Gastroesophageal sphincter (tissue), 4 donors: Measurements from ENCODE around the gene ASTL. TPM values are rescaled to one million over a fixed set of nuclear protein-coding genes. Genes with fewer than 3 reads are reported as not detected.

ENCODE experiments used
- ATAC-seq: fragments of 150-250 bp; one replicate; pipeline ENCODE4 v1.9.1; 2016; ENCODE audit warnings: mild to moderate bottlenecking, moderate library complexity
- H3K27ac ChIP-seq, 4 donors: fragments of 200-600 bp; sonication (generic) in 3 of 4; 1 replicate in 3 of 4; 2 replicates in 1 of 4; pipeline ENCODE4 v1.5.1; 2016 to 2019
- H3K27me3 ChIP-seq: fragments of 200-600 bp; sonication (generic); one replicate; pipeline ENCODE4 v1.5.1; 2019
- H3K36me3 ChIP-seq, 2 donors: fragments of 200-600 bp; sonication (generic); one replicate each; pipeline ENCODE4 v1.5.1; 2019; ENCODE audit warnings: control low read depth in 1 of 2
- H3K4me1 ChIP-seq, 3 donors: fragments of 200-600 bp; sonication (generic); 1 replicate in 2 of 3; 2 replicates in 1 of 3; pipeline ENCODE4 v1.5.1; 2016 to 2019; ENCODE audit warnings: control low read depth in 2 of 3
- H3K4me3 ChIP-seq, 2 donors: fragments of 200-600 bp; sonication (generic); one replicate each; pipeline ENCODE4 v1.5.1; 2019; ENCODE audit warnings: mild to moderate bottlenecking in 1 of 2, moderate library complexity in 1 of 2
- H3K9me3 ChIP-seq, 3 donors: fragments of 200-600 bp; sonication (generic); one replicate each; pipeline ENCODE4 v1.5.1; 2017 to 2019; ENCODE audit warnings: control low read depth in 2 of 3
- EP300 ChIP-seq: sonication (generic); formaldehyde crosslinking; IDR thresholded peaks from one replicate; pipeline ENCODE4 v1.6.1; 2017; ENCODE audit warnings: antibody characterized with exemption, mild to moderate bottlenecking
- POLR2A ChIP-seq, 2 donors: fragments of 450-650 bp; IDR thresholded peaks; one replicate each; pipeline ENCODE4 v1.6.1; 2017; ENCODE audit warnings: antibody characterized with exemption in 2 of 2, mild to moderate bottlenecking in 2 of 2, moderate library complexity in 1 of 2
- POLR2AphosphoS5 ChIP-seq: sonication (generic); formaldehyde crosslinking; IDR thresholded peaks from one replicate; pipeline ENCODE4 v1.6.1; 2017; ENCODE audit warnings: antibody characterized with exemption
- WGBS, 2 donors: methylation state at CpG; one replicate each; pipeline ENCODE4 v1.1.5; 2018; ENCODE audit warnings: low coverage in 1 of 2; 5-methylcytosine and 5-hydroxymethylcytosine counted together
- total RNA-seq, 4 donors: library from RNA; depleted of rRNA; stranded (reverse); fragments of >200 nt; gene quantifications; one replicate each; pipeline ENCODE4 v1.1.0, GENCODE V29; 2016
- TF ChIP-seq, protein P1 (sequence below), 4 experiments: fragments of 200-600 bp in 2 of 4; fragments of 450-650 bp in 2 of 4; sonication (generic) in 1 of 4; IDR thresholded peaks; one replicate each; pipeline ENCODE4 v1.5.1; 2017 to 2019; ENCODE audit warnings: antibody characterized with exemption in 4 of 4, mild to moderate bottlenecking in 2 of 4, moderate library complexity in 2 of 4

The ASTL gene
- total RNA-seq, 4 donors from 2014 or later, result not detected

DNA sequence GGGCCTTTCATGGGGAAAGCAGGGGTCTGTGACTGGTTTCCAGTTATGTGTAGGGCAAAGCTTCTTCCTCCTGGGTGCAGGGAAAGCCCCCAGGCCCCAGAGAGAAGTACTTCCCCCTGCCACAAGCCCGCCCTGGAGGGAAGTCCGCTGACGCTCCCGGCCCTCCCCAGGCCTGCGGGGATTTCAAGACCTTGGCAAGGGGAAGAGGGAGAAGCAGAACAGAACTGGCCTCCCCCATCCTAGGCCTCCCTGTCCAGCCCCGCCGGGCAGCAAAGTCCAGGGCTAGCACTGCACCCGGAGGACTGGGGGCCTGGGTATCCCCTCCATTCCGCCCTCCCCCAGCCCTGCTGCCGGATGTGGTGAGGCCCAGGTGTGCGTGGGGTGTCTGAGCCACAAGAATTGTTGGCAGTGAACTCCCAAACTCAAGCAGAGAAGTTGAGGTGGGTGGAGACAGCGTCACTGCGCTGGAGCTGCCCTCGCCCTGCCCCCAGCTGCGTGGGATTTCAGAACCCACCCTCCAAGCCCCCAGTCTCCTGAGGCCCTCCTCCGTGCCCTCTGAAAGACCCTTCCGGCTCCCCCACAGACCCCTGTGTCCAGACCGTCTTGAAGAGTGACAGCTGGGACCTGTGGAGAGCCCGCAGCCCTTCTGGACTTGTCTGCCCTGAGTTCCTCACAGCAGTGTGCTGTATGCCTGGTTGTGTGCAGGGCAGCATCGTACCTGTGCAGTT lies 8.0 kb upstream of the ASTL start:
- H3K27me3 ChIP-seq, result no peaks in the 10 kb centered on the region
- ATAC-seq, result no peak
- peaks cover 0 to 45% (median 8%) of the 10 kb centered on the region in 3 donors for H3K4me1 ChIP-seq
- H3K4me3 ChIP-seq, result peak overlapping the region in 1 of 2 donors; percentile 65
- no peaks in the 10 kb centered on the region for H3K36me3 ChIP-seq
- 53% methylated on average over 5 of the region's 20 CpGs; no CpG with 5 or more reads in 1 of the 2 donors for WGBS, 2 donors
- H3K27ac ChIP-seq, result peak overlapping the region in 3 of 4 donors; percentile 5 to 78 (median 35)
- no peak for TF ChIP-seq EP300
- no peak for TF ChIP-seq POLR2AphosphoS5
- TF ChIP-seq, protein P1, sequence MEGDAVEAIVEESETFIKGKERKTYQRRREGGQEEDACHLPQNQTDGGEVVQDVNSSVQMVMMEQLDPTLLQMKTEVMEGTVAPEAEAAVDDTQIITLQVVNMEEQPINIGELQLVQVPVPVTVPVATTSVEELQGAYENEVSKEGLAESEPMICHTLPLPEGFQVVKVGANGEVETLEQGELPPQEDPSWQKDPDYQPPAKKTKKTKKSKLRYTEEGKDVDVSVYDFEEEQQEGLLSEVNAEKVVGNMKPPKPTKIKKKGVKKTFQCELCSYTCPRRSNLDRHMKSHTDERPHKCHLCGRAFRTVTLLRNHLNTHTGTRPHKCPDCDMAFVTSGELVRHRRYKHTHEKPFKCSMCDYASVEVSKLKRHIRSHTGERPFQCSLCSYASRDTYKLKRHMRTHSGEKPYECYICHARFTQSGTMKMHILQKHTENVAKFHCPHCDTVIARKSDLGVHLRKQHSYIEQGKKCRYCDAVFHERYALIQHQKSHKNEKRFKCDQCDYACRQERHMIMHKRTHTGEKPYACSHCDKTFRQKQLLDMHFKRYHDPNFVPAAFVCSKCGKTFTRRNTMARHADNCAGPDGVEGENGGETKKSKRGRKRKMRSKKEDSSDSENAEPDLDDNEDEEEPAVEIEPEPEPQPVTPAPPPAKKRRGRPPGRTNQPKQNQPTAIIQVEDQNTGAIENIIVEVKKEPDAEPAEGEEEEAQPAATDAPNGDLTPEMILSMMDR (IDR thresholded peaks at IDR 0.05), result no peak
- TF ChIP-seq POLR2A (IDR thresholded peaks at IDR 0.05), result no peak
- H3K9me3 ChIP-seq, result no peaks in the 10 kb centered on the region

DNA sequence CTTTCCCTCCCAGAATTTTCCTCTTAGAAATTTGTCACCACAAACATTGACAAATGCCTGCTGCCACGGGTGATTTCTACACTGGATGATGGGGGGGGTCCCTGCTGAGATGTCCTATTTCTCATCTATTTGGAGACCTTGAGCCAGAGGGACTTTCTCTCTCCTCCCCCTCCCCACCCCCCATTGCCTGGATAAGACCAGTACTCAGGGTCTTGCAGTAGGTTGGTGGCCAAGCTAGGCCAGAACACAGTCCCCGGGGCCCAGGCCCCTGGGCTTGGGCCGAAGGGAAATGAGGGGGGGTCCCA lies 7.5 kb upstream of the ASTL start:
- Histone ChIP-seq H3K27me3 (no peaks in the 10 kb centered on the region), H3K9me3 (no peaks in the 10 kb centered on the region), H3K4me3 (peak overlapping the region in 1 of 2 donors; percentile 65), H3K4me1 (peaks cover 0 to 45% (median 8%) of the 10 kb centered on the region in 3 donors), H3K27ac (peak overlapping the region in 3 of 4 donors; percentile 35 to 78 (median 55)), H3K36me3 (no peaks in the 10 kb centered on the region)
- TF ChIP-seq POLR2AphosphoS5 (no peak), EP300 (no peak), POLR2A (IDR thresholded peaks at IDR 0.05) (no peak)
- TF ChIP-seq, protein P1 (IDR thresholded peaks at IDR 0.05), result no peak
- WGBS, 2 donors, result 0% methylated on average over 1 of the region's 3 CpGs; no CpG with 5 or more reads in 1 of the 2 donors
- no peak for ATAC-seq

DNA sequence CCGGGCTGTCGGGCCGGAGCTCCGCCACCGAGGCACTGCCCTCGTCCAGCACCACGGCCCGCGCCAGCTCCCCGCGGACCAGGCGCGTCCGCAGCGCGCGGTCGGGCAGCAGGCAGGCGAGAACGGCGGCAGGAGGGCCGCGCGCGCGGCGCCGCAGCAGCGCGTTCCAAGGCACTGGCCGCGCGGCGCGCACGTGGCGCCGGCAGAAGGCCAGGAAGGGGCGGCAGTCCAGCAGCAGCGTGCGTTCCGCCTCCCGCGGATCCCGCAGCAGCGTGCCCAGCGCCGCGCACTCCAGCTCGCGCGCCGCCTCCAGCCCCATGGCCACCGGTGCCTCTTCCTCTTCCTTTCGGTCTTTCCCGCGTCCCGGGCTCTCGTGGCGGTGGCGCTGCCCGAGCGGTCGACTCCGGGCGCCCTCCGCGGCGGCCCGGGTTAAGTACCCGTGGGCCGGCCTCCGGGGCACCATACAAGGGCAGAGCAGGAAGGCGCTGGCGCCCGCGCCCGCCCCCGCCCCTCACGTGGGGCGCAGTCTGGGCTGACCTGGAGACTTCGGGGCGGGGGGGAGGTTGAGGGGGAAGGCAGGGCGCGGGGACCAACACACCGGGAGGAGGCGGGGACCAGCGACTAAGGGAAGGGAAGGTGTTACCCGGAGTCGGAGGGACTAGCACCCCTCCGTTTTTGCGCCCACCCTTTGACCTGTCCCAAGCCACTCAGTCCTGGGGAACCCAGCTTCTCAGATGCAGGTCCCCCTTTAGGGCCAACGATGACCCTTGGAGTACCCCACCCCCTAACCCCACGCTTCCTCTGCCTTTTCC lies 6.9 kb upstream of the ASTL start, which contains the start of gene DUSP2:
DUSP2 (minus strand) TSS at position 405 of the 812 bp plus-strand sequence; CDS start at position 319, 86 bp downstream.
- 6 to 43% methylated on average over 2 to 9 of the region's 94 CpGs for WGBS, 2 donors
- Histone ChIP-seq H3K36me3 (no peaks in the 10 kb centered on the region), H3K4me3 (peak within 1 kb of the TSS; percentile 20 to 65), H3K27me3 (no peaks in the 10 kb centered on the region), H3K4me1 (peaks cover 0 to 45% (median 8%) of the 10 kb centered on the region in 3 donors), H3K9me3 (no peaks in the 10 kb centered on the region), H3K27ac (peak within 1 kb of the TSS in 3 of 4 donors; percentile 35 to 78 (median 55))
- no peak for TF ChIP-seq POLR2AphosphoS5
- TF ChIP-seq EP300, result no peak
- peak in 1 of 2 donors; percentile 23 for TF ChIP-seq POLR2A (IDR thresholded peaks at IDR 0.05)
- TF ChIP-seq, protein P1 (IDR thresholded peaks at IDR 0.05), result peak in 1 of 4 experiments; percentile 21
- ATAC-seq, result peak; percentile 83

- H3K9me3 ChIP-seq, result no peaks in the 10 kb centered on the region
- TF ChIP-seq, protein P1 (IDR thresholded peaks at IDR 0.05), result no peak
- TF ChIP-seq POLR2A (IDR thresholded peaks at IDR 0.05) (no peak), POLR2AphosphoS5 (no peak), EP300 (no peak)
- peak; percentile 4 for ATAC-seq
- peak overlapping the region; percentile 20 to 65 for H3K4me3 ChIP-seq
- no peaks in the 10 kb centered on the region for H3K36me3 ChIP-seq
- 0 to 65% methylated on average over 2 to 3 of the region's 35 CpGs for WGBS, 2 donors
- peaks cover 0 to 45% (median 8%) of the 10 kb centered on the region in 3 donors for H3K4me1 ChIP-seq
- H3K27ac ChIP-seq, result peak overlapping the region in 3 of 4 donors; percentile 35 to 78 (median 55)
- no peaks in the 10 kb centered on the region for H3K27me3 ChIP-seq
Measured at GRCh38 chr2:96144481-96145035, 6.3 kb upstream of the ASTL start.
